Peyer's patch (tissue), 4 donors: Measurements from ENCODE around the gene XIAP.

ENCODE experiments used
- CTCF ChIP-seq, 6 experiments: fragments of 450-650 bp in 4 of 6; fragments of 200-600 bp in 2 of 6; sonication (generic) in 1 of 6; IDR thresholded peaks; one replicate each; pipeline ENCODE4 v1.5.1; 2017 to 2019; ENCODE audit warnings: antibody characterized with exemption in 6 of 6, mild to moderate bottlenecking in 3 of 6, moderate library complexity in 1 of 6
- POLR2A ChIP-seq, 2 donors: fragments of 450-650 bp; IDR thresholded peaks; one replicate each; pipeline ENCODE4 v1.5.1; 2017; ENCODE audit warnings: antibody characterized with exemption in 2 of 2, mild to moderate bottlenecking in 2 of 2, moderate library complexity in 2 of 2

GRCh38 chrX:123917069-123917468 lies 57.2 kb downstream of the XIAP start:
- TF ChIP-seq CTCF (IDR thresholded peaks at IDR 0.05) (no peak), POLR2A (IDR thresholded peaks at IDR 0.05) (no peak)
